Activated CD4-positive, alpha-beta memory T cell treated with anti-CD3 and anti-CD28 coated beads for 36 hours (primary cell): ENCODE results near the gene MPST. TPM values are rescaled to one million over a fixed set of nuclear protein-coding genes. Genes with fewer than 3 reads are reported as not detected.

Experiments used
- CTCF ChIA-PET: fragments of 350-600 bp; sonication (Branson Sonifier 250); formaldehyde crosslinking; loops from one replicate; lab custom pipeline; 2021; ENCODE audit warnings: antibody characterized with exemption, inconsistent platforms; lab: Charles Lee
- POLR2A ChIA-PET: fragments of 350-600 bp; sonication (Branson Sonifier 250); formaldehyde crosslinking; loops from one replicate; lab custom pipeline; 2021; ENCODE audit warnings: antibody characterized with exemption; lab: Charles Lee
- DNase-seq: peaks from one replicate; pipeline ENCODE4 v3.0.0-alpha.2; 2020
- H3K27ac Mint-ChIP-seq: one replicate; pipeline ENCODE4 v1.8.0; 2021; ENCODE audit warnings: mixed read lengths
- H3K27me3 Mint-ChIP-seq: one replicate; pipeline ENCODE4 v1.8.0; 2021; ENCODE audit warnings: mixed read lengths
- H3K36me3 Mint-ChIP-seq: one replicate; pipeline ENCODE4 v1.8.0; 2021; ENCODE audit warnings: mixed read lengths
- H3K4me1 Mint-ChIP-seq: one replicate; pipeline ENCODE4 v1.8.0; 2021; ENCODE audit warnings: low read depth, mixed read lengths
- H3K4me3 Mint-ChIP-seq: one replicate; pipeline ENCODE4 v1.8.0; 2021; ENCODE audit warnings: mild to moderate bottlenecking, mixed read lengths
- H3K9me3 Mint-ChIP-seq: one replicate; pipeline ENCODE4 v1.8.0; 2021; ENCODE audit warnings: mixed read lengths
- intact Hi-C: fragments of 100-400 bp; cut with micrococcal nuclease; formaldehyde crosslinking; loops from one replicate; pipeline ENCODE4 v1.15.1; 2023
- total RNA-seq, 2 experiments: library from RNA; stranded (reverse); gene quantifications; one replicate each; pipeline ENCODE4 v1.2.3, GENCODE V29; 2021

The MPST gene
- total RNA-seq, 2 experiments from 2014 or later = 16.9 to 17.6 TPM

DNA sequence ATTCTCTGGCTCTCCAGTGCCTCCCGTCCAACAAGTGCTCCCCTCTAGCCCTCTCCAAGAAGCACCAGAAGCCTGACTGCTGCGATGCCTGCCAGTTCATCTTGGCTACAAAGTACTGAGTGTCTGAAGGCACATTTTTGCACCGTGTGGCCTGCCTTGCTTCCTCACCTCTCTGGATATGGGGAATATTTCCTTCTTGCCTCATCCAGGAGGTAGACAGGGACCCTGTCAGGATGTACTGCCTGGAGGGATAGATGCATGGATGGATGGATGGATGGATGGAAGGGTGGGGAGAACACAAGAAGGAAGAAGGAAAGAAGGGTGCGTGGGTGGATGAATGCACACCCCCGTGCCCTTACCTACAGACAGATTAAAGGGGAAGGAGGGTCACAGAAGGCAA lies 59.6 kb downstream of the MPST start:
- Mint-ChIP-seq H3K9me3 (no peaks in the 10 kb centered on the region), H3K36me3 (peaks cover 15% of the 10 kb centered on the region), H3K27me3 (peaks cover 4% of the 10 kb centered on the region), H3K4me3 (peak overlapping the region; percentile 4), H3K4me1 (peaks cover 62% of the 10 kb centered on the region), H3K27ac (peak overlapping the region; percentile 91)
- peak; percentile 40 for DNase-seq
- ChIA-PET POLR2A (interaction anchor here (0.6 to 3.9 kb wide), 20 partner anchors 10 to 163 kb away, joined by 3 to 99 read pairs (median 5); partner anchors contain the start of genes IL2RB and KCTD17), CTCF (interaction anchor here (0.6 to 5.2 kb wide), 15 partner anchors 9 to 181 kb away, joined by 3 to 91 read pairs (median 5); partner anchors contain the start of gene IL2RB)
- intact Hi-C loops = loop anchor here (1.0 to 2.0 kb wide), 5 partner anchors 18 to 120 kb away; no protein-coding TSS in a partner anchor

Other genes with a start within 250 kb of the MPST start
- gene IFT27, start 243.6 kb upstream of the MPST start, total RNA-seq = 10 to 100 TPM; 27.9 to 32.1 TPM
- gene PVALB, start 202.7 kb upstream of the MPST start, total RNA-seq = not detected
- gene NCF4, start 158.7 kb upstream of the MPST start, total RNA-seq = 1 to 10 TPM; 8.7 to 9.3 TPM
- gene CSF2RB, start 106.1 kb upstream of the MPST start, total RNA-seq = under 1 TPM; 0.22 to 0.48 TPM
- gene TST, start 295 bp upstream of the MPST start, total RNA-seq = 1 to 10 TPM; 5.5 TPM
- 10 to 100 TPM; 46.0 to 47.3 TPM for gene KCTD17, start 32.0 kb downstream of the MPST start, total RNA-seq
- 10 to 100 TPM; 39.9 to 42.1 TPM for gene TMPRSS6, start 90.0 kb downstream of the MPST start, total RNA-seq
- 100 to 1,000 TPM; 306 to 310 TPM for gene IL2RB, start 130.2 kb downstream of the MPST start, total RNA-seq
- 10 to 100 TPM; 11.1 to 13.0 TPM for gene C1QTNF6, start 168.5 kb downstream of the MPST start, total RNA-seq
- 1 to 10 TPM; 8.5 to 9.3 TPM for gene SSTR3, start 192.7 kb downstream of the MPST start, total RNA-seq
- gene RAC2, start 224.5 kb downstream of the MPST start, total RNA-seq = 100 to 1,000 TPM; 714 to 727 TPM